ENCODE data around the gene OTUD7B. TPM values are rescaled to one million over a fixed set of nuclear protein-coding genes. Genes with fewer than 3 reads are reported as not detected.

The OTUD7B gene
- total RNA-seq, 1 donor from 2014 or later = 28.3 TPM

- Mint-ChIP-seq H3K36me3 (ENCODE audit: low read depth) (peaks cover 19% of the 10 kb centered on the region), H3K9me3 (no peaks in the 10 kb centered on the region), H3K27ac (ENCODE audit: unreplicated experiment) (peak overlapping the region; percentile 19), H3K4me1 (peaks cover 35% of the 10 kb centered on the region), H3K27me3 (ENCODE audit: low read depth) (no peaks in the 10 kb centered on the region), H3K4me3 (no peak overlapping the region)
- DNase-seq (ENCODE audit: low read depth, low spot score) = no peak
- TF ChIP-seq CTCF (conservative IDR thresholded peaks at IDR 0.05) = no peak
Observed at GRCh38 chr1:149914545-149914944, 96.0 kb downstream of the OTUD7B start.

GRCh38 chr1:149906570-149907075 is 103.9 kb downstream of the OTUD7B start:
- DNase-seq (ENCODE audit: low read depth, low spot score) = no peak
- Mint-ChIP-seq H3K27me3 (ENCODE audit: low read depth) (no peaks in the 10 kb centered on the region), H3K9me3 (no peaks in the 10 kb centered on the region), H3K4me1 (no peaks in the 10 kb centered on the region), H3K36me3 (ENCODE audit: low read depth) (peaks cover 31% of the 10 kb centered on the region), H3K27ac (ENCODE audit: unreplicated experiment) (no peak overlapping the region), H3K4me3 (no peak overlapping the region)
- no peak for TF ChIP-seq CTCF (conservative IDR thresholded peaks at IDR 0.05)

GRCh38 chr1:149903836-149904491 is 106.6 kb downstream of the OTUD7B start:
- DNase-seq (ENCODE audit: low read depth, low spot score) = no peak
- Mint-ChIP-seq H3K4me1 (peaks cover 14% of the 10 kb centered on the region), H3K4me3 (peak overlapping the region; percentile 66), H3K9me3 (peaks cover 4% of the 10 kb centered on the region), H3K36me3 (ENCODE audit: low read depth) (peaks cover 24% of the 10 kb centered on the region), H3K27me3 (ENCODE audit: low read depth) (no peaks in the 10 kb centered on the region), H3K27ac (ENCODE audit: unreplicated experiment) (peak overlapping the region; percentile 50)
- no peak for TF ChIP-seq CTCF (conservative IDR thresholded peaks at IDR 0.05)

- Mint-ChIP-seq H3K36me3 (ENCODE audit: low read depth) (peaks cover 11% of the 10 kb centered on the region), H3K4me1 (peaks cover 14% of the 10 kb centered on the region)
- TF ChIP-seq CTCF (conservative IDR thresholded peaks at IDR 0.05) = no peak
Observed at GRCh38 chr1:149899460-149900284, 110.9 kb downstream of the OTUD7B start, which contains the start of gene BOLA1. TSS of gene BOLA1 (plus strand) at chr1:149899568. CDS start at chr1:149900060, 492 bp downstream.

GRCh38 chr1:149896575-149896974 is 114.0 kb downstream of the OTUD7B start:
- H3K27me3 Mint-ChIP-seq (ENCODE audit: low read depth) = no peaks in the 10 kb centered on the region
- peaks cover 4% of the 10 kb centered on the region for H3K9me3 Mint-ChIP-seq
- peaks cover 14% of the 10 kb centered on the region for H3K4me1 Mint-ChIP-seq
- DNase-seq (ENCODE audit: low read depth, low spot score) = no peak
- no peak for TF ChIP-seq CTCF (conservative IDR thresholded peaks at IDR 0.05)
- H3K36me3 Mint-ChIP-seq (ENCODE audit: low read depth) = no peaks in the 10 kb centered on the region
- H3K27ac Mint-ChIP-seq (ENCODE audit: unreplicated experiment) = no peak overlapping the region
- H3K4me3 Mint-ChIP-seq = no peak overlapping the region

More at GRCh38 chr1:149899460-149900284, 110.9 kb downstream of the OTUD7B start, which contains the start of gene BOLA1:
- H3K4me3 Mint-ChIP-seq = peak within 1 kb of the TSS; percentile 88
- peaks cover 4% of the 10 kb centered on the region for H3K9me3 Mint-ChIP-seq
- DNase-seq (ENCODE audit: low read depth, low spot score) = peak; percentile 81
- peak within 1 kb of the TSS; percentile 95 for H3K27ac Mint-ChIP-seq (ENCODE audit: unreplicated experiment)
- H3K27me3 Mint-ChIP-seq (ENCODE audit: low read depth) = no peaks in the 10 kb centered on the region
